ENCODE measurements around the gene UTF1.

The UTF1 gene

GRCh38 chr10:133214468-133215410 lies 15.3 kb upstream of the UTF1 start:
- Histone ChIP-seq H3K9me3 (no peaks in the 10 kb centered on the region), H3K36me3 (no peaks in the 10 kb centered on the region), H3K4me3 (no peak overlapping the region), H3K4me1 (no peaks in the 10 kb centered on the region), H3K27me3 (peaks cover 0 to 46% of the 10 kb centered on the region in 2 donors), H3K27ac (no peak overlapping the region)
- no peak for DNase-seq
- intact Hi-C loops (cut with DNase I; ENCODE audit: low total_unique reads) = no loop called here
- TF ChIP-seq, protein P1, sequence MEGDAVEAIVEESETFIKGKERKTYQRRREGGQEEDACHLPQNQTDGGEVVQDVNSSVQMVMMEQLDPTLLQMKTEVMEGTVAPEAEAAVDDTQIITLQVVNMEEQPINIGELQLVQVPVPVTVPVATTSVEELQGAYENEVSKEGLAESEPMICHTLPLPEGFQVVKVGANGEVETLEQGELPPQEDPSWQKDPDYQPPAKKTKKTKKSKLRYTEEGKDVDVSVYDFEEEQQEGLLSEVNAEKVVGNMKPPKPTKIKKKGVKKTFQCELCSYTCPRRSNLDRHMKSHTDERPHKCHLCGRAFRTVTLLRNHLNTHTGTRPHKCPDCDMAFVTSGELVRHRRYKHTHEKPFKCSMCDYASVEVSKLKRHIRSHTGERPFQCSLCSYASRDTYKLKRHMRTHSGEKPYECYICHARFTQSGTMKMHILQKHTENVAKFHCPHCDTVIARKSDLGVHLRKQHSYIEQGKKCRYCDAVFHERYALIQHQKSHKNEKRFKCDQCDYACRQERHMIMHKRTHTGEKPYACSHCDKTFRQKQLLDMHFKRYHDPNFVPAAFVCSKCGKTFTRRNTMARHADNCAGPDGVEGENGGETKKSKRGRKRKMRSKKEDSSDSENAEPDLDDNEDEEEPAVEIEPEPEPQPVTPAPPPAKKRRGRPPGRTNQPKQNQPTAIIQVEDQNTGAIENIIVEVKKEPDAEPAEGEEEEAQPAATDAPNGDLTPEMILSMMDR (IDR thresholded peaks at IDR 0.05) = no peak

GRCh38 chr10:133215586-133215985 lies 14.4 kb upstream of the UTF1 start:
- no peak overlapping the region for H3K4me3 ChIP-seq
- H3K27ac ChIP-seq = no peak overlapping the region
- no peaks in the 10 kb centered on the region for H3K9me3 ChIP-seq
- DNase-seq = no peak
- H3K27me3 ChIP-seq = peaks cover 0 to 49% of the 10 kb centered on the region in 2 donors
- TF ChIP-seq, protein P1 (IDR thresholded peaks at IDR 0.05) = no peak
- H3K36me3 ChIP-seq = no peaks in the 10 kb centered on the region
- H3K4me1 ChIP-seq = no peaks in the 10 kb centered on the region
- intact Hi-C loops (cut with DNase I; ENCODE audit: low total_unique reads) = no loop called here

DNA sequence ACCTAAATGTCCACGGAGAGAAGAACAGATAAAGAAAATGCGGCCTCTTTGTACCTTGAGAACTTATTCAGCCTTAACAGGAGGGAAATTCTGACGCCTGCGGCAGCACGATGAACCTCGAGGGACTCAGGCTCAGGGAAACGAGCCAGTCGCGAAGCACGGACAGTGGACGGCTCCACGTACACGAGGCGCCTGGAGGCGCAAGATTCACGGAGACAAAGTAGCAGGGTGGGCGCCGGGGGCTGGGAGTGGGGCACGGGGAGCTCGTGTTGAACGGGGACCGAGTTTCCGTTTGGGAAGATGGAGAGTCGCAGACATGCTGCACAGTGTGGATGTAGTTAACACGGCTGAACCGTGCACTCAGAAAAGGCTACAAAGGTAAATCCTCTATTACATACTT lies 13.2 kb upstream of the UTF1 start:
- intact Hi-C loops (cut with DNase I; ENCODE audit: low total_unique reads) = no loop called here
- no peak for DNase-seq
- no peak overlapping the region for H3K4me3 ChIP-seq
- no peaks in the 10 kb centered on the region for H3K9me3 ChIP-seq
- TF ChIP-seq, protein P1 (IDR thresholded peaks at IDR 0.05) = no peak
- H3K27ac ChIP-seq = no peak overlapping the region
- peaks cover 0 to 59% of the 10 kb centered on the region in 2 donors for H3K27me3 ChIP-seq
- no peaks in the 10 kb centered on the region for H3K36me3 ChIP-seq
- H3K4me1 ChIP-seq = no peaks in the 10 kb centered on the region

- H3K36me3 ChIP-seq = no peaks in the 10 kb centered on the region
- H3K27me3 ChIP-seq = peaks cover 0 to 51% of the 10 kb centered on the region in 2 donors
- DNase-seq = no peak
- H3K4me3 ChIP-seq = no peak overlapping the region
- no peaks in the 10 kb centered on the region for H3K4me1 ChIP-seq
- no peak overlapping the region for H3K27ac ChIP-seq
- intact Hi-C loops (cut with DNase I; ENCODE audit: low total_unique reads) = no loop called here
- H3K9me3 ChIP-seq = no peaks in the 10 kb centered on the region
- TF ChIP-seq, protein P1 (IDR thresholded peaks at IDR 0.05) = no peak
Measured at GRCh38 chr10:133217800-133218589, 12.0 kb upstream of the UTF1 start.

DNA sequence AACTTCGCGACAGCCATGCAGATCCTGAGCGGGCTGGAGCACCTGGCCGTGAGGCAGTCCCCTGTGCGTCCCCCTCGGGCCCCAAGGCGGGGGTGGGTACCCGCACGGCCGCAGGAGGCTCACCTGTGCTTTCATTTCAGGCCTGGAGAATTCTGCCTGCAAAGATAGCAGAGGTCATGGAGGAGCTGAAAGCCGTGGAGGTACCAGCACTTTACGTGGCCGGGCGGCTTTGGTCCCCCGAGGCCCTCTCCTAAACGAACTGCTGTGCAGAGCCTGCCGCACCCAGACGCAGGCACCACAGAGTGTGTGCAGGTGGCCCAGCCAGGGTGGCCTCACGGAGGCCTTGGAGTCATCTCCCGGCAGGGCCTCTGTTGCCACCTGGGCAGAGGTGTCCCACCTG lies 11.1 kb upstream of the UTF1 start:
- H3K9me3 ChIP-seq = no peaks in the 10 kb centered on the region
- H3K4me3 ChIP-seq = no peak overlapping the region
- no peak overlapping the region for H3K27ac ChIP-seq
- intact Hi-C loops (cut with DNase I; ENCODE audit: low total_unique reads) = no loop called here
- peaks cover 0 to 43% of the 10 kb centered on the region in 2 donors for H3K27me3 ChIP-seq
- no peaks in the 10 kb centered on the region for H3K4me1 ChIP-seq
- TF ChIP-seq, protein P1 (IDR thresholded peaks at IDR 0.05) = no peak
- DNase-seq = no peak
- H3K36me3 ChIP-seq = no peaks in the 10 kb centered on the region
